SHP77 treated with DMSO at 0.1 percent for 48 hours (cell line): ENCODE data around the gene CCDC141.
"Not testable (repeated sequence)": the region's sequence is repeated elsewhere in the genome, so short reads cannot be mapped to it uniquely, and the experiment has no call there.

Source experiments
- DNase-seq: peaks from one replicate; lab custom pipeline; 2025; lab: John Stamatoyannopoulos, UW

Gene CCDC141

GRCh38 chr2:179036353-179036905 lies 13.5 kb downstream of the CCDC141 start:
- no peak for DNase-seq

GRCh38 chr2:179031731-179032408 lies 18.1 kb downstream of the CCDC141 start:
- DNase-seq, result no peak

GRCh38 chr2:179024445-179024844 lies 25.5 kb downstream of the CCDC141 start:
- no peak for DNase-seq

GRCh38 chr2:179022685-179023084 lies 27.3 kb downstream of the CCDC141 start:
- DNase-seq, result no peak

DNA sequence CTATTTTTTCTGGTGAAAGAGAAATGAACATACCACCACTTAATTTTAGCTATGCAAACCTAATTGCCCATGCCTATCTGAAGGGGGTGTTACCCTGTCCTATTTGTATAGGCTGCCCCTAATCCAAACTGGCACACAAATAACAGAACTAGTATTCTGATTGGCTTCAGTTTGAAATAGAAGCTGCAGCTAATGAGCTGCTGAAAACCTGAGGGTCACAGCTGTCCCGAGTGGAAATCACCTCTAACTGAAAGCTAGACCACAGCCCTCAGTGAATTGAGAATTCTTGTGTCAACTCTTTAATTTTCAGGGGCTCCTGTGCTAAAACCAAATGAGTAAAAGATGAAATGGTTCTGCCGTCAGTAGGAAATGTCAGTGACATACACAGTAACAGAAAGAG lies 28.7 kb downstream of the CCDC141 start:
- DNase-seq, result no peak

- no peak for DNase-seq
Observed at GRCh38 chr2:179020156-179020750, 29.7 kb downstream of the CCDC141 start.

DNA sequence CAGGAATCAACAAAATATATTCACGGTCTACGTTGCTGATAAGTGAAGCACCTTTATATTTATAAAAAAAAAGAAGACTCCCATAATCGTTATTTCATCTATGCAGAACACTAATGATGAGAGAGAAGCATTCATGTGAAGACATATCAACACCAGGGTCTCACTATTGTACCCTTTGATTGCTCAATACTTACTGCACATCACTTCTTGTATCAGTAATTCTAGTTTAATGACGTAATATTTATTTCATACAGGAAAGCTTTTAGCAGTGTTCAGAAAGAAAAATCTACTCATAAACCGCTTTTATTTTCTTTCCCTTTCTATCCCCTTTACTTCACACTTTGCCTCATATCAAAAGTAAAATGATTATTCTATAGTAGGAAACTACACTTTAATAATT lies 30.7 kb downstream of the CCDC141 start:
- DNase-seq, result no peak

GRCh38 chr2:179017773-179018357 lies 32.1 kb downstream of the CCDC141 start:
- no peak for DNase-seq

GRCh38 chr2:179014189-179014588 lies 35.7 kb downstream of the CCDC141 start:
- not testable (repeated sequence) for DNase-seq

DNA sequence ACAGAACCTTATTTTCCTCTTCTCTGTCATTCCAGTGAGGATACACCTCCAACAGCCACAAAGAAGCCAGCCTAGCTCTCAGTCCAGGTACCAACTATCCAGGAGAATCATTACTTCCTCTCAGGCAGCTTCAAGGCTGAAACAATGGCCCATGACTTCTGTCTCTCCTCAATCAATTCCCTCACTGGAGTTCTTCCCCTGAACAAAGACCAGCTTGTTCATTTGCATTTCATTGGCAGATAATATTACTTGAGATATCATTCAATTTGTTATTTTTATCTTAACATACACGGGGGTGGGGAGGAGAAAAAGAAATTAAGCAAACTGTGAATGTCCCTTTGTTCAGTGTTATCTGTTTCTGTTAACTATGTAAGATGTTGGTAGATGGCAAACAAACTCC lies 44.0 kb downstream of the CCDC141 start:
- no peak for DNase-seq

DNA sequence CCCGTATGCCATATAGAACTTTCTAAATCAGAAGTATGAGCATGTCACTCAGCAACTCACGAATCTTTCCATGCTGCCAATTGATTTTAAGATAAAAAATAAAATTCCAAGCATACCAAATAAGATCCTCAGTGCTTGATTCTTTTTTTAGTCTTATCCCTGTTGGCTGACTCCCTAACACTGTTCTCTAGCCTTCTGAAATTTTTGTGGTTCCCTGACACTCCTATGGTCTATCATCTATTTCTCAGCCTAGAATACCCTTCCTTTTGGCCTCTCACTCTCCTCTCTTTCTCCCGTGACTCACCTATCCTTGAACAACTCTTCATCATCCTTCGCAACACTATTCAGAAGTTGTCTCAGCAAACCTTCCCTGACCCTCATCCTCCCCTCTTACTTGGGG lies 50.5 kb downstream of the CCDC141 start:
- no peak for DNase-seq

- DNase-seq, result no peak
Observed at GRCh38 chr2:178998539-178998938, 51.4 kb downstream of the CCDC141 start.

DNA sequence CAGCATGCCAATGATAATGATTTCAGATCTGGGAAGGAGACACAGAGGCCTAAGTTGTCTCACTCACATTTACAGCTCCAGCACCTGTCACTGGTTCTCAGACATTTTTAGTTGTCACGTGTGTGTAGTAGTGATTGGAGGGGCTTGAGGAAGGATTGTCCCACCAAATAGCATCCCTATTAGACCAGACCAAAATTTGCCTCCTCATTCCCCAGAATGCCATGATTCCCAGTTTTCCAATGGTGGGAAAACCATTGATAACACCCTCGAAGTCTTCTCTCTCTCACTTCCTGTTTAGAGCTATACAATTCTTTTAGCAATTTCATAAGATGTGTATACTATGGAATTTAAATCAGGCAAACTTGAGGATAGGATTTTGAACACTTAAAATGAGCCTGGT lies 52.5 kb downstream of the CCDC141 start:
- DNase-seq, result no peak

DNA sequence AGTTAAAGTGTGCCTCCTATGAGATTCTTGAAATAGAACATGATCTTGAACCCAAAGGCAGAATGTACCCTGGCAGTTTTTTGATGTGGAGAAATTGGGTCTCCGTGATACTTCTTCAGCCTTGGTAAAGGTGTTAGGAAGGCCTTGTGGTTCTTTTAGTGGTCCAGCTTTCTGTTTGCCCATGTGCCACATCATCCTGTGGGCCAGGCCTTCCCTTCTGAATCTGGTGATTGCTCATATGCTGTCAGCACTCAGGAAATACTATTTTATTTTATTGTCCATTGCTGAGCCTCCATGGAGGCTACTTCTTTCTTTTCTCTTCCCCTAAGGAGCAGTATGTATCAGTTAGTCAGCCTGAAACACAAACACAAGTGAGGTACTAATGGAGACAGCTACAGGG lies 52.9 kb downstream of the CCDC141 start:
- DNase-seq, result no peak

- DNase-seq, result no peak
Observed at GRCh38 chr2:178994264-178994663, 55.7 kb downstream of the CCDC141 start.

DNA sequence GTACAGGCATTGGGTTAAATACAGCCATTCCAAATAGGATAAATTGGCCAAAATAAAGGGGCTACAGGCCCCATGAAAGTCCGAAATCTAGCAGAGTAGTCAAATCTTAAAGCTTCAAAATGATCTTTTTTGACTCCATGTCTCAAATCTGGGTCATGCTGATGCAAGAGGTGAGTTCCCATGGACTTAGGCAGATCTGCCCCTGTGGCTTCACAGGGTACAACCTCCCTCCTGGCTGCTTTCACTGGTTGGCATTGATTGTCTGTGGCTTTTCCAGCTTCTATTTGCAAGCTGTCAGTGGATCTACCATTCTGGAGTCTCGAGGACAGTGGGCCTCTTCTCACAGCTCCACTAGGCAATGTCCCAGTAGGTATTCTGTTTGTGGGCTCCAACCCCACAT lies 56.1 kb downstream of the CCDC141 start:
- DNase-seq, result no peak

GRCh38 chr2:178992719-178993118 lies 57.2 kb downstream of the CCDC141 start:
- DNase-seq, result not testable (repeated sequence)

DNA sequence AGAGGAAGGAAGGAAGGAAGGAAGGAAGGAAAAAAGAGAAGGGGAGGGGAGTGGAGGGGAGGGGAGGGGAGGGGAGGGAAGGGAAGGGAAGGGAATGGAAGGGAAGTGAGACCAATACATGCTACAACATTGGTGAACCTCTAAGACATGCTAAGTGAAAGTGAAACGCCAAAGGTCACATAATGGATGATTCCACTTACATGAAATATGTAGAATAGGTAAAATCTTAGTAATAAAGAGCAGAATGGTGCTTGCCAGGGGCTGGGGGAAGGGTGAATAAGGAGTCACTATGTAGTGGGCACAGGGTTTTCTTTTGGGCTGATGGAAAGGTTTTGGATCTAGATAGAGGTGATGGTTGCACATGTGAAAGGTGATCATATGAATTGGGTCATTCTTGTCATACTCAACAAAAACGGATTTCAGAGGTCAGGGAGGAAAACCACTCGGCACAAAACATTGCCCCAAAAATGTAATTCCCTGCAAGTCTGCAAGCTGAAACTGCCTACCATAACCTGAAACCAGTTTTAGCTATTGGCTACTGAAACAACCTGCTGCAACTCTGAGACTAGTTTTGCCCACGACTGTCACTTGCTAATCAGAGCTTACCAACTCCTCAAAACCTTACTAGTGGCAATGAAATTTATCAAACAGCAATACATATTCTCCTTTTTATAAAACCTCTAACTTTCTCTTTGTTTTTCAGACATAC lies 59.2 kb downstream of the CCDC141 start:
- DNase-seq, result no peak

DNA sequence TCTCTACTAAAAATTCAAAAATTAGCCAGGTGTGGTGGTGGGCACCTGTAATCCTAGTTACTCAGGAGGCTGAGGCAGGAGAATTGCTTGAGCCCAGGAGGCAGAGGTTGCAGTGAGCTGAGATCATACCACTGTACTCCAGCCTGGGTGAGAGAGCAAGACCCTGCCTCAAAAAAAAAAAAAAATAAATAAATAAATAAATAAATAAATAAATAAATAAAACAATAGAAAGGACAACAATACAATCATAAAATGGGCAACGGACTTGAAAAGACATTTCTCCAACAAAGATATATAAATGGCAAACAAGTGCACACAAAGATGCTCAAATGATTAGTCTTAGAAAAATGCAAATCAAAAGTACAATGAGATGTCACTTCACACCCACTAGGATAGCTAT lies 60.5 kb downstream of the CCDC141 start:
- DNase-seq, result not testable (repeated sequence)

GRCh38 chr2:178982652-178983051 lies 67.3 kb downstream of the CCDC141 start:
- not testable (repeated sequence) for DNase-seq

DNA sequence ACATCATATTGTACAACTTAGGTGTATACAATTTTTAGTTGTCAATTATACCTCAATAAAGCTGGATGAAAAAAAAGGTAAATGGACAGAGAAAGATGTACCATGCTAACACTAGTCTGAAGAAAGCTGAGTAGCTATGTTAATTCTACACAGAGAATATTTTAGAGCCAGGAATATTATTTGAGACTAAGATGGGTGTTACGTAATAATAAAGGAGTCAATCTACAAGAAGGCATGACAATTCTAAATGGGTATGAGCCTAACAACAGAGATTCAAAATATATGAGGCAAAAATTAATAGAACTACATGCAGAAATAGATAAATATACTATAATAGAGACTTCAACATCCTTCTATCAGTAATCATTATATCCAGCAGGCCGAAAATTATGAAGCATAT lies 69.1 kb downstream of the CCDC141 start:
- DNase-seq, result no peak

GRCh38 chr2:178978667-178979066 lies 71.3 kb downstream of the CCDC141 start:
- DNase-seq, result no peak

- no peak for DNase-seq
Observed at GRCh38 chr2:178976351-178976750, 73.6 kb downstream of the CCDC141 start.
